ENCODE data around the gene COL4A4.

DNA sequence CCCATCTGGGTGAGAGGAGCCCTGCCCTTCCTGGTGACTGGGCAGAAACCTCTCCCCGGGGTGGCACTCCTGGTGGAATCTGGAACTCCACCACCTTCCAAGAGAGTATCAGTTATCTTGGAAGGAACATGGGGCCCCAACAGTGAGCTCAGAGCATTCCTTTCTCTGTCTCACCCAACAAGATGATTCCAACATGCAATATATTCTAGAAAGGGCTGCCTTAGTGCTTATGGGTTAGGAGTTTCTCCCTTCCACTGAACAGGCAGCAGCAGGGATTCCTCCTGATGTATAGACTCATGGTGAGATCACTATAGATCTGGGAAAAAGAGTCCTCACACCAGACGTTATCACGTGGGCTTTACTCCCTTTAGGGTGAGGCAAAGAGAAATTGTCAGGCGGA lies 147.1 kb downstream of the COL4A4 start:
- TF ChIP-seq MXI1 (IDR thresholded peaks at IDR 0.05; ENCODE audit: borderline replicate concordance, low read depth, low read length) (no peak), BHLHE40 (IDR thresholded peaks at IDR 0.05; ENCODE audit: low read depth, low read length) (no peak), RCOR1 (IDR thresholded peaks at IDR 0.05; ENCODE audit: insufficient replicate concordance, low read length) (no peak), MAZ (IDR thresholded peaks at IDR 0.05; ENCODE audit: borderline replicate concordance, low read depth, low read length) (no peak), FOS (IDR thresholded peaks at IDR 0.05; ENCODE audit: low read depth, low read length) (no peak), POLR2A (IDR thresholded peaks at IDR 0.05; ENCODE audit: low read depth, low read length) (no peak), RAD21 (IDR thresholded peaks at IDR 0.05; ENCODE audit: low read length) (no peak), SMC3 (IDR thresholded peaks at IDR 0.05; ENCODE audit: low read depth, low read length) (no peak)
- TF ChIP-seq, protein P1, sequence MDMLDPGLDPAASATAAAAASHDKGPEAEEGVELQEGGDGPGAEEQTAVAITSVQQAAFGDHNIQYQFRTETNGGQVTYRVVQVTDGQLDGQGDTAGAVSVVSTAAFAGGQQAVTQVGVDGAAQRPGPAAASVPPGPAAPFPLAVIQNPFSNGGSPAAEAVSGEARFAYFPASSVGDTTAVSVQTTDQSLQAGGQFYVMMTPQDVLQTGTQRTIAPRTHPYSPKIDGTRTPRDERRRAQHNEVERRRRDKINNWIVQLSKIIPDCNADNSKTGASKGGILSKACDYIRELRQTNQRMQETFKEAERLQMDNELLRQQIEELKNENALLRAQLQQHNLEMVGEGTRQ (IDR thresholded peaks at IDR 0.05; ENCODE audit: low read depth, low read length), result no peak
- TF ChIP-seq, protein P2, sequence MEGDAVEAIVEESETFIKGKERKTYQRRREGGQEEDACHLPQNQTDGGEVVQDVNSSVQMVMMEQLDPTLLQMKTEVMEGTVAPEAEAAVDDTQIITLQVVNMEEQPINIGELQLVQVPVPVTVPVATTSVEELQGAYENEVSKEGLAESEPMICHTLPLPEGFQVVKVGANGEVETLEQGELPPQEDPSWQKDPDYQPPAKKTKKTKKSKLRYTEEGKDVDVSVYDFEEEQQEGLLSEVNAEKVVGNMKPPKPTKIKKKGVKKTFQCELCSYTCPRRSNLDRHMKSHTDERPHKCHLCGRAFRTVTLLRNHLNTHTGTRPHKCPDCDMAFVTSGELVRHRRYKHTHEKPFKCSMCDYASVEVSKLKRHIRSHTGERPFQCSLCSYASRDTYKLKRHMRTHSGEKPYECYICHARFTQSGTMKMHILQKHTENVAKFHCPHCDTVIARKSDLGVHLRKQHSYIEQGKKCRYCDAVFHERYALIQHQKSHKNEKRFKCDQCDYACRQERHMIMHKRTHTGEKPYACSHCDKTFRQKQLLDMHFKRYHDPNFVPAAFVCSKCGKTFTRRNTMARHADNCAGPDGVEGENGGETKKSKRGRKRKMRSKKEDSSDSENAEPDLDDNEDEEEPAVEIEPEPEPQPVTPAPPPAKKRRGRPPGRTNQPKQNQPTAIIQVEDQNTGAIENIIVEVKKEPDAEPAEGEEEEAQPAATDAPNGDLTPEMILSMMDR (conservative IDR thresholded peaks at IDR 0.05; ENCODE audit: low read depth, low read length), result no peak
- TF ChIP-seq, protein P3, sequence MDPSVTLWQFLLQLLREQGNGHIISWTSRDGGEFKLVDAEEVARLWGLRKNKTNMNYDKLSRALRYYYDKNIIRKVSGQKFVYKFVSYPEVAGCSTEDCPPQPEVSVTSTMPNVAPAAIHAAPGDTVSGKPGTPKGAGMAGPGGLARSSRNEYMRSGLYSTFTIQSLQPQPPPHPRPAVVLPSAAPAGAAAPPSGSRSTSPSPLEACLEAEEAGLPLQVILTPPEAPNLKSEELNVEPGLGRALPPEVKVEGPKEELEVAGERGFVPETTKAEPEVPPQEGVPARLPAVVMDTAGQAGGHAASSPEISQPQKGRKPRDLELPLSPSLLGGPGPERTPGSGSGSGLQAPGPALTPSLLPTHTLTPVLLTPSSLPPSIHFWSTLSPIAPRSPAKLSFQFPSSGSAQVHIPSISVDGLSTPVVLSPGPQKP (IDR thresholded peaks at IDR 0.05; ENCODE audit: borderline replicate concordance, low read depth, low read length), result no peak
